GM12892 (cell line): ENCODE data around the gene CDH22.

Source experiments
- POLR2A ChIP-seq: IDR thresholded peaks from 2 replicates; pipeline ENCODE4 v1.6.1; 2011; ENCODE audit warnings: low read depth, low read length, control low read depth
- POLR2AphosphoS5 ChIP-seq: IDR thresholded peaks from 2 replicates; pipeline ENCODE4 v1.6.1; 2011; ENCODE audit warnings: low read depth, low read length, control low read depth
- TAF1 ChIP-seq: IDR thresholded peaks from 2 replicates; pipeline ENCODE4 v1.6.1; 2011; ENCODE audit warnings: low read depth, mild to moderate bottlenecking, control low read depth, low read length, borderline replicate concordance

GRCh38 chr20:46312075-46312944, 4.0 kb upstream of the CDH22 start:
- TF ChIP-seq POLR2A: no peak
- TF ChIP-seq POLR2AphosphoS5: no peak
- no peak for TF ChIP-seq TAF1
